ENCODE results near the gene TIMM17A. TPM values are rescaled to one million over a fixed set of nuclear protein-coding genes. Genes with fewer than 3 reads are reported as not detected.

The TIMM17A gene
- total RNA-seq, 4 donors from 2014 or later: 18.7 to 34.9 (median 29.7) TPM

DNA sequence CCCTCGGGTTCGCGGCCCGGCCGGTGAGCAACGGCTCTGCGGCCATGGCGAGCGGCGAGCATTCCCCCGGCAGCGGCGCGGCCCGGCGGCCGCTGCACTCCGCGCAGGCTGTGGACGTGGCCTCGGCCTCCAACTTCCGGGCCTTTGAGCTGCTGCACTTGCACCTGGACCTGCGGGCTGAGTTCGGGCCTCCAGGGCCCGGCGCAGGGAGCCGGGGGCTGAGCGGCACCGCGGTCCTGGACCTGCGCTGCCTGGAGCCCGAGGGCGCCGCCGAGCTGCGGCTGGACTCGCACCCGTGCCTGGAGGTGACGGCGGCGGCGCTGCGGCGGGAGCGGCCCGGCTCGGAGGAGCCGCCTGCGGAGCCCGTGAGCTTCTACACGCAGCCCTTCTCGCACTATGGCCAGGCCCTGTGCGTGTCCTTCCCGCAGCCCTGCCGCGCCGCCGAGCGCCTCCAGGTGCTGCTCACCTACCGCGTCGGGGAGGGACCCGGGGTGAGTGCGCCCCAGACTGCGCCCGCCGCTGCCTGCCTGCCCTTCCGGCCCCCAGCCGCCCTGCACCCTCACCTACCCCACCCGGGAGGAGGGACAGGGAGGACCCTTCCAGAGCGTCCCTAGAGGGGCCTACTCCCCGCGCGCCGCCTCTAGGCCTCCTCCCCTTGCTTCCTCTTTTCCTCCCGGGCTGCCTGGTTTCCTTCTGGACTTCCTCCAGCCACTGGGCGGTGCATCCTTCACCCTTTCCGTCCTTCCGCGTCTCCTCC lies 27.5 kb downstream of the TIMM17A start, which contains the start of gene RNPEP:
RNPEP (plus strand) TSS at position 26 of the 757 bp plus-strand sequence; CDS start at position 45, 19 bp downstream.
- peak; percentile 62 to 86 for TF ChIP-seq POLR2A (IDR thresholded peaks at IDR 0.05)
- TF ChIP-seq, protein P1, sequence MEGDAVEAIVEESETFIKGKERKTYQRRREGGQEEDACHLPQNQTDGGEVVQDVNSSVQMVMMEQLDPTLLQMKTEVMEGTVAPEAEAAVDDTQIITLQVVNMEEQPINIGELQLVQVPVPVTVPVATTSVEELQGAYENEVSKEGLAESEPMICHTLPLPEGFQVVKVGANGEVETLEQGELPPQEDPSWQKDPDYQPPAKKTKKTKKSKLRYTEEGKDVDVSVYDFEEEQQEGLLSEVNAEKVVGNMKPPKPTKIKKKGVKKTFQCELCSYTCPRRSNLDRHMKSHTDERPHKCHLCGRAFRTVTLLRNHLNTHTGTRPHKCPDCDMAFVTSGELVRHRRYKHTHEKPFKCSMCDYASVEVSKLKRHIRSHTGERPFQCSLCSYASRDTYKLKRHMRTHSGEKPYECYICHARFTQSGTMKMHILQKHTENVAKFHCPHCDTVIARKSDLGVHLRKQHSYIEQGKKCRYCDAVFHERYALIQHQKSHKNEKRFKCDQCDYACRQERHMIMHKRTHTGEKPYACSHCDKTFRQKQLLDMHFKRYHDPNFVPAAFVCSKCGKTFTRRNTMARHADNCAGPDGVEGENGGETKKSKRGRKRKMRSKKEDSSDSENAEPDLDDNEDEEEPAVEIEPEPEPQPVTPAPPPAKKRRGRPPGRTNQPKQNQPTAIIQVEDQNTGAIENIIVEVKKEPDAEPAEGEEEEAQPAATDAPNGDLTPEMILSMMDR (IDR thresholded peaks at IDR 0.05): peak in 2 of 4 experiments; percentile 27 to 31
- intact Hi-C loops (cut with DNase I; ENCODE audit: low total_unique reads): no loop called here
- no peaks in the 10 kb centered on the region for H3K4me1 ChIP-seq
- H3K27me3 ChIP-seq: no peaks in the 10 kb centered on the region
- H3K4me3 ChIP-seq: peak within 1 kb of the TSS; percentile 72 to 100
- no peaks in the 10 kb centered on the region for H3K36me3 ChIP-seq
- no peaks in the 10 kb centered on the region for H3K9me3 ChIP-seq
- peak within 1 kb of the TSS; percentile 92 to 98 for H3K27ac ChIP-seq
- peak; percentile 77 to 80 for DNase-seq

DNA sequence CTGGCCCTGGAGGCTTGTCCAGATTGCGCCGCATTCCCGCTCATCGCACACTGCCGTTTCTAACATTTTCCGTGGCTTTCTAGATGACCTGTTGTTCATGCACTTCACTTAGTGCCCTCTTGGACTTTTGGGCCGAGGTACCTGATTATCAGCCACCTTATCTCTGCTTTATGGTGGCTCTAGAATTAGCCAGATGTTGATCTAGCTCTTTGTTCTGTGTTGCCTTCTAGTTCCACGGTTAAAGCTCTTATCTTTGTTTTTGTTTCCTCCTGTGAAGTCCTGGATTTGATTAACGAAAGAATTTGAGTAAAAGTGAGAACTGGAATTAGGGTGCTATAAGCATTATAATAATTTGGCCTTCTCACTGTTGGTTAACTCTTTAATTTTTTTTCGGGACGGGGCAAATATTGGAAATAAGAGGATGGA lies 28.1 kb downstream of the TIMM17A start:
- Histone ChIP-seq H3K4me3 (peak overlapping the region; percentile 72 to 100), H3K4me1 (no peaks in the 10 kb centered on the region), H3K27me3 (no peaks in the 10 kb centered on the region), H3K9me3 (no peaks in the 10 kb centered on the region), H3K27ac (peak overlapping the region; percentile 92 to 98), H3K36me3 (no peaks in the 10 kb centered on the region)
- DNase-seq: no peak
- TF ChIP-seq, protein P1 (IDR thresholded peaks at IDR 0.05): no peak
- no peak for TF ChIP-seq POLR2A (IDR thresholded peaks at IDR 0.05)
- intact Hi-C loops (cut with DNase I; ENCODE audit: low total_unique reads): no loop called here

DNA sequence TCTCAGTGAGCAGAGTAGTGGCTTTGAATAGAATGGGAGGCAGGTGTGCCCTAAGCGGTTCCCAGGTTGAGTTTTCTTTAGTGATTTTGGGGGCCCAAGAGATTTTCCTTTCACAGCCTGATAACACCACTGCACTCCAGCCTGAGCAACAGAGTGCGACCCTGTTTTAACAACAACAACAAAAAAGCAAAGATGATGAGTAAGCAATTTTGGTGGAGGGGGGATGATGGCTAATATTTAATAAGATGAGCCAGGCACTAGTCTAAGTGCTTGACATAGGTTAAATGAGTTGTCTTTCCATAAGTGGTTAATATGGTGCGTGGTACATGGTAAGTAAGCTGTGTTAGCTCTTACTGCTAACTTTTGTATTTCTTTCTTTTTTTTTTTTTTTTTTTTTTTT lies 29.1 kb downstream of the TIMM17A start:
- no peaks in the 10 kb centered on the region for H3K9me3 ChIP-seq
- no peak for TF ChIP-seq POLR2A (IDR thresholded peaks at IDR 0.05)
- TF ChIP-seq, protein P1 (IDR thresholded peaks at IDR 0.05): no peak
- H3K27me3 ChIP-seq: no peaks in the 10 kb centered on the region
- H3K36me3 ChIP-seq: no peaks in the 10 kb centered on the region
- H3K4me3 ChIP-seq: no peak overlapping the region
- no peak for DNase-seq
- intact Hi-C loops (cut with DNase I; ENCODE audit: low total_unique reads): no loop called here
- no peak overlapping the region for H3K27ac ChIP-seq
- no peaks in the 10 kb centered on the region for H3K4me1 ChIP-seq

DNA sequence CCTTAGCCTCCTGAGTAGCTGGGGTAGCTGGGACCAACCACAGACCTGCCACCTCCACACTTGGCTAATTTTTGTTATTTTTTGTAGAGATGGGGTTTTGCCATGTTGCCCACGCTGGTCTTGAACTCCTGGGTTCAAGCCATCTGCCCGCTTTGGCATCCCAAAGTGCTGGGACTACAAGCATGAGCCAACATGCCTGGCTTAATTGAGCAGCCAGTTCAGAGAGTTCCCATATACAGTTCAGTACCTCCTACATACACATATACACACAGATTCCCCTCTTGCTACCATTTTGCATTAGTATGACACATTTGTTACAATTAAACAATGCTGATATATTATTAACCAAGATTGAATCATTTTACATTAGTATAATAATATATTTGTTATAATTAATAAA lies 30.1 kb downstream of the TIMM17A start:
- no peaks in the 10 kb centered on the region for H3K27me3 ChIP-seq
- H3K4me1 ChIP-seq: no peaks in the 10 kb centered on the region
- H3K36me3 ChIP-seq: no peaks in the 10 kb centered on the region
- TF ChIP-seq, protein P1 (IDR thresholded peaks at IDR 0.05): no peak
- no peak for TF ChIP-seq POLR2A (IDR thresholded peaks at IDR 0.05)
- no peak overlapping the region for H3K4me3 ChIP-seq
- no peaks in the 10 kb centered on the region for H3K9me3 ChIP-seq
- H3K27ac ChIP-seq: no peak overlapping the region
- peak in 1 of 2 donors; percentile 8 for DNase-seq
- intact Hi-C loops (cut with DNase I; ENCODE audit: low total_unique reads): no loop called here

DNA sequence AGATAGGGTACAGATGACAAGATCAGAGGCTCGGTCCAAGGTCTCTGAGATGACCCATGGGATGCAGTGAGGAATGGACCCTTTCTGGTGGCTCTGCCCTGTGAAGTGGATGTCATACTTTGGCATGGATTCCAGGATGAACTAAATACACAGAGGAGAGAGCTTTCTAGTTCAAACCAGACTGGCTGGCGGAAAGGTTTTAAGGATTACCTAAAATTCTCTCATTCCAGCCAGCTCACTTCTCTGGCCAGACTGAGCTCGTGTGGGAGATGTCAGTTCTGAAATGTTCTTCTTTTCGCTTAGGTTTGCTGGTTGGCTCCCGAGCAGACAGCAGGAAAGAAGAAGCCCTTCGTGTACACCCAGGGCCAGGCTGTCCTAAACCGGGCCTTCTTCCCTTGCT lies 33.3 kb downstream of the TIMM17A start:
- intact Hi-C loops (cut with DNase I; ENCODE audit: low total_unique reads): no loop called here
- Histone ChIP-seq H3K27me3 (no peaks in the 10 kb centered on the region), H3K27ac (no peak overlapping the region), H3K36me3 (no peaks in the 10 kb centered on the region), H3K9me3 (no peaks in the 10 kb centered on the region), H3K4me3 (no peak overlapping the region), H3K4me1 (no peaks in the 10 kb centered on the region)
- peak in 1 of 2 donors; percentile 9 for DNase-seq
- TF ChIP-seq POLR2A (IDR thresholded peaks at IDR 0.05): no peak
- TF ChIP-seq, protein P1 (IDR thresholded peaks at IDR 0.05): no peak
